ENCODE data around the gene CNTN1. TPM values are rescaled to one million over a fixed set of nuclear protein-coding genes. Genes with fewer than 3 reads are reported as not detected.

The CNTN1 gene
- total RNA-seq, 1 experiment from 2014 or later, result not detected

- Histone ChIP-seq H3K9me3 (no peaks in the 10 kb centered on the region), H3K36me3 (no peaks in the 10 kb centered on the region), H3K27me3 (peaks cover 13% of the 10 kb centered on the region; the same call in 1 of the 2 replicates), H3K4me3 (no peak overlapping the region)
- no peak for DNase-seq
These were observed 4.0 kb upstream of the CNTN1 start for GRCh38 chr12:40688085-40688725.

- DNase-seq, result no peak
These were observed 2.7 kb upstream of the CNTN1 start for GRCh38 chr12:40689576-40689975.

GRCh38 chr12:40692765-40693206, 547 bp downstream of the CNTN1 start:
- H3K9me3 ChIP-seq, result no peaks in the 10 kb centered on the region
- H3K27me3 ChIP-seq, result peaks cover 17% of the 10 kb centered on the region; the same call in 1 of the 2 replicates
- DNase-seq, result no peak
- H3K36me3 ChIP-seq, result no peaks in the 10 kb centered on the region
- no peak overlapping the region for H3K4me3 ChIP-seq

More at GRCh38 chr12:40689576-40689975, 2.7 kb upstream of the CNTN1 start:
- Histone ChIP-seq H3K9me3 (no peaks in the 10 kb centered on the region), H3K27me3 (peaks cover 17% of the 10 kb centered on the region; the same call in 1 of the 2 replicates), H3K4me3 (no peak overlapping the region), H3K36me3 (no peaks in the 10 kb centered on the region)

GRCh38 chr12:40693207-40693821, 1.1 kb downstream of the CNTN1 start:
- Histone ChIP-seq H3K9me3 (no peaks in the 10 kb centered on the region), H3K36me3 (no peaks in the 10 kb centered on the region), H3K4me3 (no peak overlapping the region), H3K27me3 (peaks cover 17% of the 10 kb centered on the region; the same call in 1 of the 2 replicates)
- no peak for DNase-seq

- Histone ChIP-seq H3K36me3 (no peaks in the 10 kb centered on the region), H3K9me3 (no peaks in the 10 kb centered on the region), H3K27me3 (peaks cover 8% of the 10 kb centered on the region; the same call in 1 of the 2 replicates), H3K4me3 (no peak overlapping the region)
- DNase-seq, result no peak
These were observed 5.5 kb downstream of the CNTN1 start for GRCh38 chr12:40697566-40698259.

GRCh38 chr12:40701756-40702155, 9.5 kb downstream of the CNTN1 start:
- no peaks in the 10 kb centered on the region for H3K9me3 ChIP-seq
- DNase-seq, result no peak
- H3K27me3 ChIP-seq, result no peaks in the 10 kb centered on the region
- H3K4me3 ChIP-seq, result no peak overlapping the region
- H3K36me3 ChIP-seq, result no peaks in the 10 kb centered on the region

GRCh38 chr12:40711121-40711520, 18.9 kb downstream of the CNTN1 start:
- no peak for DNase-seq
- Histone ChIP-seq H3K36me3 (no peaks in the 10 kb centered on the region), H3K4me3 (no peak overlapping the region), H3K27me3 (no peaks in the 10 kb centered on the region), H3K9me3 (no peaks in the 10 kb centered on the region)

- DNase-seq, result no peak
- Histone ChIP-seq H3K4me3 (no peak overlapping the region), H3K9me3 (no peaks in the 10 kb centered on the region), H3K36me3 (no peaks in the 10 kb centered on the region), H3K27me3 (no peaks in the 10 kb centered on the region)
These were observed 22.4 kb downstream of the CNTN1 start for GRCh38 chr12:40714636-40715035.

- Histone ChIP-seq H3K4me3 (no peak overlapping the region), H3K27me3 (no peaks in the 10 kb centered on the region), H3K36me3 (no peaks in the 10 kb centered on the region), H3K9me3 (no peaks in the 10 kb centered on the region)
- DNase-seq, result no peak
These were observed 23.8 kb downstream of the CNTN1 start for GRCh38 chr12:40716037-40716436.

- no peaks in the 10 kb centered on the region for H3K9me3 ChIP-seq
These were observed 25.3 kb downstream of the CNTN1 start for GRCh38 chr12:40717576-40717975.

GRCh38 chr12:40718878-40719372, 26.7 kb downstream of the CNTN1 start:
- H3K36me3 ChIP-seq, result no peaks in the 10 kb centered on the region
- no peaks in the 10 kb centered on the region for H3K9me3 ChIP-seq
- no peaks in the 10 kb centered on the region for H3K27me3 ChIP-seq
- no peak overlapping the region for H3K4me3 ChIP-seq
- DNase-seq, result no peak

More at GRCh38 chr12:40717576-40717975, 25.3 kb downstream of the CNTN1 start:
- Histone ChIP-seq H3K27me3 (no peaks in the 10 kb centered on the region), H3K36me3 (no peaks in the 10 kb centered on the region), H3K4me3 (no peak overlapping the region)
- DNase-seq, result no peak

GRCh38 chr12:40723001-40723400, 30.8 kb downstream of the CNTN1 start:
- no peaks in the 10 kb centered on the region for H3K36me3 ChIP-seq
- no peaks in the 10 kb centered on the region for H3K27me3 ChIP-seq
- no peak for DNase-seq
- no peaks in the 10 kb centered on the region for H3K9me3 ChIP-seq
- H3K4me3 ChIP-seq, result no peak overlapping the region

- no peak overlapping the region for H3K4me3 ChIP-seq
- no peaks in the 10 kb centered on the region for H3K36me3 ChIP-seq
- H3K9me3 ChIP-seq, result no peaks in the 10 kb centered on the region
- no peak for DNase-seq
- no peaks in the 10 kb centered on the region for H3K27me3 ChIP-seq
These were observed 34.1 kb downstream of the CNTN1 start for GRCh38 chr12:40726366-40726765.

GRCh38 chr12:40727774-40728483, 35.7 kb downstream of the CNTN1 start:
- Histone ChIP-seq H3K36me3 (no peaks in the 10 kb centered on the region), H3K4me3 (no peak overlapping the region), H3K27me3 (no peaks in the 10 kb centered on the region), H3K9me3 (no peaks in the 10 kb centered on the region)
- no peak for DNase-seq

GRCh38 chr12:40730281-40730680, 38.0 kb downstream of the CNTN1 start:
- Histone ChIP-seq H3K9me3 (no peaks in the 10 kb centered on the region), H3K36me3 (no peaks in the 10 kb centered on the region), H3K27me3 (no peaks in the 10 kb centered on the region), H3K4me3 (no peak overlapping the region)
- DNase-seq, result no peak

- Histone ChIP-seq H3K36me3 (no peaks in the 10 kb centered on the region), H3K4me3 (no peak overlapping the region), H3K9me3 (no peaks in the 10 kb centered on the region), H3K27me3 (no peaks in the 10 kb centered on the region)
- DNase-seq, result no peak
These were observed 41.6 kb downstream of the CNTN1 start for GRCh38 chr12:40733871-40734270.

GRCh38 chr12:40734276-40734675, 42.0 kb downstream of the CNTN1 start:
- Histone ChIP-seq H3K36me3 (no peaks in the 10 kb centered on the region), H3K27me3 (no peaks in the 10 kb centered on the region), H3K4me3 (no peak overlapping the region), H3K9me3 (no peaks in the 10 kb centered on the region)
- DNase-seq, result no peak
